HG02981 (cell line): Measurements from ENCODE around the gene TMEM208.

ENCODE experiments used
- ATAC-seq: cut with Tn5 transposase; IDR thresholded peaks from one replicate; pipeline ENCODE4 v1.9.1; 2021; ENCODE audit warnings: mild to moderate bottlenecking, moderate library complexity; ENCODE audit not compliant: unreplicated experiment

TMEM208 gene

GRCh38 chr16:67226804-67227566 is at the start of gene TMEM208:
Gene TMEM208 (plus strand): TSS chr16:67227130. CDS start chr16:67227219, 89 bp downstream.
- peak; percentile 94 for ATAC-seq

DNA sequence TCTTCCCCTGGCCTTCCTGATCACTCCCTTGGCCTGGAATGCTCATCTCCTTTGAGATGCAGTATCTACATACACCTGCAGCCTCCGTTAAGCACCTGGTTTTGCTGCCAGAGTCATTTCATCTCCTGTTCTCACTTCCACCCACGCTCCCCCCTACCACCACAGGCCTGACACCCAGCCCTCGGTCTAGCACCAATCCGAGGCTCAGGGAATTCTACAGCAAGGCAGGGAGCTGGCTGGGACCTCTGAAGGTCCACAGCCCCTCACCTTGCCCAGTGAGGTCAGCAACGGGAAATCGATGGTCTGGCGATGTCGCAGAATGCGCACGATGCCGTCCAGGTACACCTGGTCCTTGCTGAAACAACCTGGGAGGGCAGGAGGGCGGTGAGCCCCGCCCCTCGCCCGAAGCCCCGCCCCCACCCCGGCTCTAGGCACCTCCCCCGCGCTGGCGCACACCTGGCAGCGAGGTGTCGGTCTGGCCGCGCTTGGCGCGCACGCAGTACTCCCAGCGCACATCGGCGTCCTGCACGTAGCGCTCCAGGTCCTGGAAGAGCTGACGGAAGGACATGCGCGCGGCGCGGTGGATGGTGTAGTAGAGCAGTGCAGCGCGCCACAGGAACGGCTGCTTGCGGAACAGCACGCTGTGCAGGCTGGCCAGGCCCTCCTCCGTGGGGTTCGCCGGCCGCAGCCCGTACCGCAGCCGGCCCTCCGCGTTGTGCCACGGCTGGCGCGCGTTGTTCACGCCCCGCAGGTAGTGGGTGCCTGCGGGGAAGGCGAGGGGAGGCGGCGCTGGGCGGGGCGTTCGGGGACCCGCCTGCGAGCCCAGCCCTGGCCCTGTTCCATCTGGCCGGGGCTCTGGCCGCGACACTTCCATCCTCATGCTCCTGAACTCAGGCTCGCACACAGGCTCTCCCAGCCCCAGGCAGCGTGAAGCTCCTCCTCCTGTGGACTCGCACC is 48.9 kb upstream of the TMEM208 start:
- ATAC-seq: no peak

GRCh38 chr16:67179421-67180080 is 47.4 kb upstream of the TMEM208 start:
- no peak for ATAC-seq

DNA sequence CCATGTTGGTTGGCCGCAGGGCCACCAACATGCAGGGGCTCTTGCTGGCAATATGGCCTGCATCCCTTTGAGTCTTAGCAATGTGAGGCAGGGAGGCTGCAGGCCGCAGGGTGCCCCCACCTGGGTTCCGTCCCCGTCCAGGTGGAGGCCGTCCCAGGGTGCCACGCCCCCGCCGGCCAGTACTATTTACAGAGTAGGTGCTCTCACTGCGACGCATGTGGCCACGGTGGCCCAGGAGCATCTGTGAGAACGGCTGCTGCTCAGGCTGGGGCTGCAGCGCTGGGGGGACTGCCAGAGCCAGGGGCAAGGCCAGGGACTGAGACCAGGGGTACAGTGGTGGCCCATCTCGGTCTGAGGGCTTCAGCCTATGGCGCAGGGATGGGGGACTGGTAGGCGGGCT is 46.8 kb upstream of the TMEM208 start:
- no peak for ATAC-seq

DNA sequence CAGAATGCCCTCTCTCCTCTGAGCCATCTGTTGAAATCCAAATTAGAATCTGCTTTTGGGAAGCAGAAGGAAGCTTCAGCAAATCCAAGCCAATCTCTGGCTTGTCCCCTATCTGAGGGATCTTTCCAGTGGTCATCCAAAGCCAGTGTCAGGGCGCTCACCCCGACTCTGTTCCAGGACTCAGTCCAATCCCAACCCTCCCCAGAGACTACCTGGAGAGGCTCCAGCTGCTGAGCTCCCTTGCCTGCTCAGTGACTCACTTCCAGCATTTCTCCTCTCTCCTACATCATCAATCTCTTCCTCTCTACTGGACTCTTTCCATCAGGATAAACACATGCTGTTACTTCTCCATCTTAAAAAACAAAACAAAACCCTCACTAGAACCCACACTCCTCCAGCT is 45.6 kb upstream of the TMEM208 start:
- ATAC-seq: no peak

- no peak for ATAC-seq
Observed at GRCh38 chr16:67182288-67182687, 44.6 kb upstream of the TMEM208 start.

DNA sequence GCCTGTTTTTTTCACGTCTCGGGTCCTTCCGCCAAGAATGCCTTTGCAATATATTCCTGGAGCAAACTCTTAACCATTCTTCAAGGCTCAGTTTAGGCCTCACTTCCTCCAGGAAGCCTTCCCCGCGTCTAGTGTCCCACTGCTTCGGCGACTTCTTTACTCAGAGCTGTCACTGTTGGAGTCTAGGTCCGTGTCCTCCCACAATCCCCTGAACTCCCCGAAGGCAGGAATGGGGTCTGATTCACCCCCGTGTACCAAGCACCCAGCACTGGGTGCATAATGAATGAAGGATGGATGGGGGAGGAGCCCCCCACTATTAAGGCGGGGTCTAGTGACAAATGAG is 43.7 kb upstream of the TMEM208 start:
- ATAC-seq: no peak

- ATAC-seq: peak; percentile 90
Observed at GRCh38 chr16:67183627-67184452, 43.1 kb upstream of the TMEM208 start, which contains the start of gene MATCAP1. Gene MATCAP1 (minus strand): TSS chr16:67183963. CDS start chr16:67180610, 3,353 bp downstream.

GRCh38 chr16:67184453-67184994 is 42.4 kb upstream of the TMEM208 start:
- peak; percentile 2 for ATAC-seq

- no peak for ATAC-seq
Observed at GRCh38 chr16:67184995-67185650, 41.8 kb upstream of the TMEM208 start.

DNA sequence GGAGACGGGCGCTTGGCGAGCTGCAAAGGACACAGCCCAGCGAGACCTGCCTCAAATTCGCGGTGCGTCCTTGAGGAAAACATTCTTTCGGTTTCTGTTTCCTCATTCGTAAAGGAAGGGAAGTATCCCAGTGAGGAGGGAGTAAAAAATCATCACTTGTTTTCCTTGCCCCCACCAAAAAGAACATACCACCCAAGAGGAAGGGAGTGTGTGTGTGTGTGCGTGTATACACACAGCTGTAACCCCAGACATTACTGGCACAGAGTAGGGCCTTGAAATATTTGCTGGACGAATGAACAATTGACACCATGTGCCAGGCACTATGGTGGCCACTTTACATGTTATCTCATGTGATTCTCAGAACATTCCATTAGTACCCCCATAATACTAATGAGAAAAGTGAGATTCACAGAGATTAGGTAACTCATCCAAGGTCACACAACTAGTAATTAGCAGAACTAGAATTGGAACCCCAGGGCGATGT is 41.2 kb upstream of the TMEM208 start:
- no peak for ATAC-seq

DNA sequence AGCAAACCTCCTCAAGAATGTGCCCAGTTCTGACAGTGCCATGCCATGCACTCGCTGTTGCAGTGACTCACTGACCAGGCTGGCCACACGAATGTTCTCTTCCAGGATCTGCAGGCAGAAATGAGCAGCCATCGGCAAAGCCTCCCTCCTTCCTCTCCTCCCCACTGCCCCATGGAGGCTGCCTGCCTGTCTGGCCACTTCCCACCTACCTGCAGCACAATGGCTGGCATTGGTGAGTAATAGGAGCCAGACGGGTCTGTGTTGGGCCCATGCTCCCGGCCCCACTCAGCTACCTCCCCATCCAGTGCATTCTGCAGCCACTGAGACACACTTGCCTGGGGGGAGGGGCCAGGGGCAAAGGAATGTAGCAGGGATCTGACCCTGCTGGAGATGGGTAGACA is 40.4 kb upstream of the TMEM208 start:
- ATAC-seq: no peak

GRCh38 chr16:67187175-67187890 is 39.6 kb upstream of the TMEM208 start:
- ATAC-seq: no peak

GRCh38 chr16:67188323-67188722 is 38.6 kb upstream of the TMEM208 start:
- no peak for ATAC-seq

- no peak for ATAC-seq
Observed at GRCh38 chr16:67188798-67189197, 38.1 kb upstream of the TMEM208 start.

GRCh38 chr16:67190041-67190440 is 36.9 kb upstream of the TMEM208 start, which contains the start of gene EXOC3L1:
Gene EXOC3L1 (minus strand): TSS chr16:67190136. CDS start chr16:67189676, 460 bp downstream.
- ATAC-seq: no peak

DNA sequence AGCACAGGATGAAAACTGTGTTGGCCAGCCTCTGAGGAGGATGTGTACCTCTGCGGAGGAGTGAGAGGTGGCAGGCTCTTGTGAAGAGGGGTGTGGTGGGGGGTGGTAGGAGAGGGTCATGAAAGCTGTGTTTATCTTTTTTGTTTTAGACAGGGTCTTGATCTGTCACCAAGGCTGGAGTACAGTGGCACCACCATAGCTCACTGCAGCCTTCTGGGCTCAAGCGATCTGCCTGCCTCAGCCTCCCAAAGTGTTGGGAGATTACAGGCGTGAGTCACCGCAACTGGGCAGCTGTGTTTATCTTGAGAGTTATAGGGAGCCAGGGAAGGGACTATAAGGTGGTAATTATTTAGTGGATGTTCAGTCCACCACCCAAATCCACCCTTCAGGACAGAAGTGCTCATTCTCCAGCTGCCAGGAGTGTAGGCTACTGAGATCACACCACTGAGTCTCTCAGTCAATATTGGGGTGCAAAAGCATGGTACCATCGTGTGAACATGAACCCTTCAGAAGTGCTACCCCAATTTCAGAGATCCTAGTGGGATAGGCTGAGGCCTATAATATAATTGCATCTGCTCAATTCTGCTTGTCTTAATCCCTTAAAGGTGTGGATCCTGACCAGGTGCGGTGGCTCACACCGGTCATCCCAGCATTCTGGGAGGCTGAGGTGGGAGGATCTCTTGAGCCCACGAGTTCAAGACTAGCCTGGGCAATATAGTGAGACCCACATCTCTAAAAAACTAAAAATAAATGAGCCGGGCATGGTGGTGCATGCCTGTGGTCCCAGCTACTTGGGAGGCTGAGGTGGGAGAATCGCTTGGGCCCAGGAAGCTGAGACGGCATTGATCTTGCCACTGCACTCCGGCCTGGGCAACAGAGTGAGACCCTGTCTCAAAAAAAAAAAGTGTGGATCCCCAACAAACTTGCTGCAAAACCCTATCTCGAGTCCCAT is 36.2 kb upstream of the TMEM208 start:
- no peak for ATAC-seq
